Measurements from ENCODE around the gene TMIGD1. TPM values are rescaled to one million over a fixed set of nuclear protein-coding genes. Genes with fewer than 3 reads are reported as not detected.

TMIGD1 gene
- polyA plus RNA-seq, 1 of the 3 experiments (the other 2 are of a cell fraction) = not detected

GRCh38 chr17:30290696-30291542 lies 42.9 kb downstream of the TMIGD1 start:
- H2AFZ ChIP-seq (ENCODE audit: low read depth) = peak overlapping the region; percentile 98
- peaks cover 30 to 31% of the 10 kb centered on the region in 2 experiments for H3K36me3 ChIP-seq (replicated peaks in 1 of 2; ENCODE audit: control insufficient read depth in 1 of 2, insufficient read depth in 2 of 2, low read length in 1 of 2)
- H3K9me2 ChIP-seq = no peaks in the 10 kb centered on the region
- peak; percentile 64 for DNase-seq
- POLR2A ChIA-PET = interaction anchor here (1.5 kb wide), 1 partner anchor 186 kb away, joined by 4 read pairs; no protein-coding TSS in a partner anchor
- no peaks in the 10 kb centered on the region for H3K9me3 ChIP-seq
- peaks cover 0 to 15% of the 10 kb centered on the region in 2 experiments; a peak in 2 of 4 replicates for H3K4me1 ChIP-seq (ENCODE audit: control insufficient read depth in 1 of 2, insufficient read depth in 2 of 2, low read depth in 1 of 2, low read length in 1 of 2)
- WGBS (ENCODE audit: low lambda C conversion rate) = 2% methylated on average over 20 of the region's 22 CpGs
- TF ChIP-seq GATA2 (CRISPR knock-in tag; IDR thresholded peaks at IDR 0.05) (peak; percentile 73), FOSL2 (IDR thresholded peaks at IDR 0.05; ENCODE audit: borderline replicate concordance, low read depth) (no peak), TCF12 (IDR thresholded peaks at IDR 0.05) (no peak), MXI1 (IDR thresholded peaks at IDR 0.05; ENCODE audit: low read depth, low read length) (peak; percentile 84), TAF1 (IDR thresholded peaks at IDR 0.05; ENCODE audit: borderline replicate concordance, low read depth, low read length) (no peak), EP300 (IDR thresholded peaks at IDR 0.05; ENCODE audit: borderline replicate concordance in 1 of 2, low read depth in 1 of 2, low read length in 1 of 2) (peak in 1 of 2 experiments; percentile 54; a peak in 2 of 4 replicates), RCOR1 (IDR thresholded peaks at IDR 0.05; ENCODE audit: low read length) (peak; percentile 50), RFX5 (IDR thresholded peaks at IDR 0.05; ENCODE audit: low read length) (peak; percentile 44; the same call in 1 of the 2 replicates)
- TF ChIP-seq, protein P1, sequence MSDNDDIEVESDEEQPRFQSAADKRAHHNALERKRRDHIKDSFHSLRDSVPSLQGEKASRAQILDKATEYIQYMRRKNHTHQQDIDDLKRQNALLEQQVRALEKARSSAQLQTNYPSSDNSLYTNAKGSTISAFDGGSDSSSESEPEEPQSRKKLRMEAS (IDR thresholded peaks at IDR 0.05; ENCODE audit: low read depth) = peak; percentile 82
- no peaks in the 10 kb centered on the region for H3F3A ChIP-seq (replicated peaks; ENCODE audit: insufficient read depth)
- H3K4me2 ChIP-seq = peak overlapping the region; percentile 74
- H4K20me1 ChIP-seq (ENCODE audit: insufficient read depth) = no peaks in the 10 kb centered on the region
- H3K27ac ChIP-seq (ENCODE audit: low read depth in 2 of 2, low read length in 1 of 2) = peak overlapping the region in 1 of 2 experiments; percentile 31; a peak in 1 of 4 replicates
- no peaks in the 10 kb centered on the region for H3K27me3 ChIP-seq (ENCODE audit: insufficient read depth)
- CTCF ChIA-PET = interaction anchor here (1.0 to 2.4 kb wide), 7 partner anchors 13 to 186 kb away, joined by 3 to 11 read pairs (median 5); partner anchors contain the start of gene SLC6A4
- H3K4me3 ChIP-seq (ENCODE audit: low read depth in 2 of 2, low read length in 1 of 2) = peak overlapping the region; percentile 88 to 91
- peaks cover 25% of the 10 kb centered on the region for H3K79me2 ChIP-seq (ENCODE audit: insufficient read depth)
- peak overlapping the region; percentile 80 for H3K9ac ChIP-seq

DNA sequence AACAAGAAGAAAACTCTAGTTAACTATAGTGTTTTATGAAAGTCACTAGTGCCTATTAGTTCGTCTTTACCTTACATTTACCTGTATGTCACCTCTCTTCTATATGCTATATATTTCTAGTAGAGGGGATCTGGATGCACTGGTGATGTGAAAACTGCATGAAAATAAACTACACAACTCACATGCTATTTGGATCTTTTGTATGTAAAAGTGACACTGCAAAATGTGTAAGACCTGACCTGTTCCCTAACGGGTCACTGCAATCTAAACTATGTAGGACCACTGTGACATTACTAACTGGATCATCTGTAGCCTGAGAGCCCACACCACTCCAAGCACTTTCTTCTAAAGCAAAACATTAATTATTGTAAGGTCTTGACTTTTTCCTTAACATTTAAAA lies 43.8 kb downstream of the TMIGD1 start:
- H3K79me2 ChIP-seq (ENCODE audit: insufficient read depth) = peaks cover 25% of the 10 kb centered on the region
- no peak for DNase-seq
- no peak overlapping the region for H3K27ac ChIP-seq (ENCODE audit: low read depth in 2 of 2, low read length in 1 of 2)
- H3K4me1 ChIP-seq (ENCODE audit: control insufficient read depth in 1 of 2, insufficient read depth in 2 of 2, low read depth in 1 of 2, low read length in 1 of 2) = peaks cover 0 to 15% of the 10 kb centered on the region in 2 experiments; a peak in 2 of 4 replicates
- H3K9ac ChIP-seq = peak overlapping the region; percentile 80; the same call in 1 of the 2 replicates
- CTCF ChIA-PET = interaction anchor here (1.0 to 2.4 kb wide), 2 partner anchors 165 to 179 kb away, joined by 3 to 11 read pairs; no protein-coding TSS in a partner anchor
- no peaks in the 10 kb centered on the region for H3K9me3 ChIP-seq
- H3K4me2 ChIP-seq = peak overlapping the region; percentile 74
- no peak overlapping the region for H2AFZ ChIP-seq (ENCODE audit: low read depth)
- POLR2A ChIA-PET = no interaction called here
- TF ChIP-seq IRF3 (IDR thresholded peaks at IDR 0.05; ENCODE audit: low read depth, low read length) (no peak), ZBTB33 (IDR thresholded peaks at IDR 0.05; ENCODE audit: borderline replicate concordance, low read depth) (no peak), TEAD4 (IDR thresholded peaks at IDR 0.05; ENCODE audit: borderline replicate concordance, insufficient read depth) (no peak), RAD21 (IDR thresholded peaks at IDR 0.05; ENCODE audit: low read length) (no peak), YY1 (IDR thresholded peaks at IDR 0.05; ENCODE audit: low read depth) (no peak)
- TF ChIP-seq, protein P2, sequence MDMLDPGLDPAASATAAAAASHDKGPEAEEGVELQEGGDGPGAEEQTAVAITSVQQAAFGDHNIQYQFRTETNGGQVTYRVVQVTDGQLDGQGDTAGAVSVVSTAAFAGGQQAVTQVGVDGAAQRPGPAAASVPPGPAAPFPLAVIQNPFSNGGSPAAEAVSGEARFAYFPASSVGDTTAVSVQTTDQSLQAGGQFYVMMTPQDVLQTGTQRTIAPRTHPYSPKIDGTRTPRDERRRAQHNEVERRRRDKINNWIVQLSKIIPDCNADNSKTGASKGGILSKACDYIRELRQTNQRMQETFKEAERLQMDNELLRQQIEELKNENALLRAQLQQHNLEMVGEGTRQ (IDR thresholded peaks at IDR 0.05; ENCODE audit: borderline replicate concordance, low read depth, low read length) = no peak
- 79% methylated on average over 2 of the region's 2 CpGs for WGBS (ENCODE audit: low lambda C conversion rate)
- peak overlapping the region in 1 of 2 experiments; percentile 91; a peak in 1 of 4 replicates for H3K4me3 ChIP-seq (ENCODE audit: low read depth in 2 of 2, low read length in 1 of 2)
- H3K27me3 ChIP-seq (ENCODE audit: insufficient read depth) = no peaks in the 10 kb centered on the region
- no peaks in the 10 kb centered on the region for H4K20me1 ChIP-seq (ENCODE audit: insufficient read depth)
- H3F3A ChIP-seq (replicated peaks; ENCODE audit: insufficient read depth) = no peaks in the 10 kb centered on the region
- no peaks in the 10 kb centered on the region for H3K9me2 ChIP-seq
- H3K36me3 ChIP-seq (replicated peaks in 1 of 2; ENCODE audit: control insufficient read depth in 1 of 2, insufficient read depth in 2 of 2, low read length in 1 of 2) = peaks cover 38 to 39% of the 10 kb centered on the region in 2 experiments
